ENCODE measurements around the gene SCD5. TPM values are rescaled to one million over a fixed set of nuclear protein-coding genes. Genes with fewer than 3 reads are reported as not detected.

Gene SCD5
- total and polyA plus RNA-seq, 2 of the 8 experiments (the other 6 are each of a cell fraction or from before 2014, with no cell fraction given) = 0.92 to 1.2 TPM

GRCh38 chr4:82721819-82722423, 76.7 kb downstream of the SCD5 start:
- no peaks in the 10 kb centered on the region for H3K27me3 ChIP-seq (replicated peaks in 1 of 4; ENCODE audit: control insufficient read depth in 3 of 4, extremely low read depth in 1 of 4, insufficient read depth in 3 of 4, low read length in 3 of 4)
- DNase-seq (ENCODE audit: low read depth in 1 of 2, low spot score in 2 of 2) = no peak
- H3K36me3 ChIP-seq (ENCODE audit: control insufficient read depth in 2 of 4, insufficient read depth in 4 of 4, low read length in 3 of 4) = no peaks in the 10 kb centered on the region
- no peak overlapping the region for H3K56ac ChIP-seq (replicated peaks; ENCODE audit: insufficient read length, low read depth, low read length)
- no peak overlapping the region for H2AK5ac ChIP-seq (ENCODE audit: low read depth, low read length)
- H2AFZ ChIP-seq (ENCODE audit: low read length) = no peak overlapping the region
- H3K23me2 ChIP-seq (ENCODE audit: low read depth, low read length) = no peaks in the 10 kb centered on the region
- H4K20me1 ChIP-seq (replicated peaks in 1 of 2; ENCODE audit: control insufficient read depth in 1 of 2, insufficient read depth in 2 of 2, low read length in 2 of 2) = no peaks in the 10 kb centered on the region
- no peak overlapping the region for H2BK120ac ChIP-seq (replicated peaks; ENCODE audit: low read depth, low read length)
- H2BK12ac ChIP-seq (ENCODE audit: low read depth, low read length) = no peak overlapping the region
- no peaks in the 10 kb centered on the region for H3K9me3 ChIP-seq (ENCODE audit: insufficient read depth in 2 of 2, low read depth in 1 of 2, low read length in 1 of 2)
- no peak overlapping the region for H3K4me3 ChIP-seq (ENCODE audit: extremely low read depth in 1 of 4, insufficient read depth in 2 of 4, low read depth in 3 of 4, low read length in 4 of 4)
- no peak overlapping the region for H4K5ac ChIP-seq (ENCODE audit: insufficient read length, low read depth, low read length)
- POLR2A ChIA-PET (ENCODE audit: partially characterized antibody) = interaction anchor here (1.1 kb wide), 1 partner anchor 17 kb away, joined by 3 read pairs; no protein-coding TSS in a partner anchor
- 90% methylated on average over 2 of the region's 2 CpGs; no CpG with 5 or more reads in 1 of the 2 experiments for WGBS, 2 experiments (ENCODE audit: extremely low coverage in 1 of 2, insufficient coverage in 1 of 2, insufficient read length in 1 of 2, insufficient replicate concordance in 2 of 2, low coverage in 1 of 2, low lambda C conversion rate in 2 of 2, missing lambda C conversion rate in 1 of 2)
- H2BK5ac ChIP-seq (ENCODE audit: low read depth, low read length) = no peak overlapping the region
- no peak overlapping the region for H3K14ac ChIP-seq (ENCODE audit: insufficient read length)
- no peaks in the 10 kb centered on the region for H3K79me1 ChIP-seq (ENCODE audit: low read depth, low read length)
- H3K23ac ChIP-seq (ENCODE audit: insufficient read length) = no peak overlapping the region
- CTCF ChIA-PET (ENCODE audit: partially characterized antibody) = interaction anchor here (0.6 to 4.7 kb wide), 15 partner anchors 8 to 256 kb away, joined by 3 to 31 read pairs (median 3); partner anchors contain the start of gene SCD5
- no peak overlapping the region for H3K4ac ChIP-seq (replicated peaks; ENCODE audit: insufficient read length, low read depth, low read length)
- no peak overlapping the region for H2BK15ac ChIP-seq (ENCODE audit: low read length)
- no peak overlapping the region for H3K27ac ChIP-seq (ENCODE audit: low read depth, low read length)
- no peak overlapping the region for H3K9ac ChIP-seq (replicated peaks in 1 of 4; ENCODE audit: extremely low read depth in 1 of 4, low read depth in 3 of 4, low read length in 3 of 4)
- H4K91ac ChIP-seq (replicated peaks; ENCODE audit: insufficient read length, low read length) = no peak overlapping the region
- no peak overlapping the region for H3K4me2 ChIP-seq (ENCODE audit: insufficient read depth in 1 of 2, low read depth in 2 of 2, low read length in 2 of 2)
- H3K79me2 ChIP-seq (ENCODE audit: control insufficient read depth in 1 of 2, insufficient read depth in 2 of 2, low read length in 2 of 2) = no peaks in the 10 kb centered on the region
- no peak for FAIRE-seq
- no peaks in the 10 kb centered on the region for H3K4me1 ChIP-seq (replicated peaks in 1 of 4; ENCODE audit: control insufficient read depth in 3 of 4, insufficient read depth in 4 of 4, low read length in 3 of 4)
- no peak overlapping the region for H3K18ac ChIP-seq (ENCODE audit: extremely low read depth, low read length)
- H2BK20ac ChIP-seq (ENCODE audit: low read length) = no peak overlapping the region
- H4K8ac ChIP-seq (ENCODE audit: extremely low read depth, insufficient read depth, low read length) = no peak overlapping the region
- TF ChIP-seq E2F6 (IDR thresholded peaks at IDR 0.05) (no peak), ZNF274 (IDR thresholded peaks at IDR 0.05; ENCODE audit: borderline replicate concordance, extremely low read depth, low read length) (no peak), KDM1A (IDR thresholded peaks at IDR 0.05; ENCODE audit: borderline replicate concordance, low read length) (no peak), KDM5A (IDR thresholded peaks at IDR 0.05; ENCODE audit: low read length) (no peak), CTCF (IDR thresholded peaks at IDR 0.05; ENCODE audit: control extremely low read depth in 1 of 3, insufficient read depth in 1 of 3, low read depth in 1 of 3, low read length in 3 of 3) (peak; percentile 8 to 54 (median 37); a peak in 2 of 4 replicates), BACH1 (IDR thresholded peaks at IDR 0.05; ENCODE audit: low read length) (no peak), NRF1 (IDR thresholded peaks at IDR 0.05; ENCODE audit: low read depth, low read length) (no peak), TCF12 (IDR thresholded peaks at IDR 0.05; ENCODE audit: low read depth, low read length) (no peak), RAD21 (IDR thresholded peaks at IDR 0.05 in 1 of 2, conservative IDR thresholded peaks at IDR 0.05 in 1 of 2; ENCODE audit: low read depth in 2 of 2, low read length in 2 of 2) (peak in 1 of 2 experiments; percentile 14; a peak in 2 of 4 replicates), SUZ12 (IDR thresholded peaks at IDR 0.05; ENCODE audit: low read length) (no peak)
